Measurements from ENCODE around the gene PACRG. TPM values are rescaled to one million over a fixed set of nuclear protein-coding genes. Genes with fewer than 3 reads are reported as not detected.

The PACRG gene
- total and polyA plus RNA-seq, 2 of the 4 experiments (the other 2 are of a cell fraction), result not detected

- Histone ChIP-seq H3K9me1 (ENCODE audit: insufficient read depth, low read length) (no peaks in the 10 kb centered on the region), H4K5ac (ENCODE audit: low read depth, low read length) (no peak overlapping the region), H3K79me1 (ENCODE audit: low read depth in 1 of 2, low read length in 2 of 2) (no peaks in the 10 kb centered on the region), H2BK15ac (ENCODE audit: low read depth, low read length) (no peak overlapping the region), H3K4me2 (ENCODE audit: low read depth, low read length) (no peak overlapping the region), H3K23ac (ENCODE audit: low read depth, low read length) (no peak overlapping the region), H4K8ac (ENCODE audit: low read depth in 2 of 2, low read length in 2 of 2) (no peak overlapping the region), H3K56ac (ENCODE audit: extremely low read depth, insufficient read depth, low read length) (no peak overlapping the region), H3K9ac (ENCODE audit: low read depth, low read length) (no peak overlapping the region), H3K4me3 (ENCODE audit: insufficient read depth, low read depth, low read length) (no peak overlapping the region), H4K20me1 (ENCODE audit: insufficient read depth, low read length) (no peaks in the 10 kb centered on the region), H2BK20ac (ENCODE audit: low read depth, low read length) (no peak overlapping the region), H3K4me1 (ENCODE audit: control insufficient read depth, insufficient read depth, low read length) (no peaks in the 10 kb centered on the region), H3K36me3 (ENCODE audit: control insufficient read depth, insufficient read depth, low read length) (no peaks in the 10 kb centered on the region), H2AK9ac (replicated peaks; ENCODE audit: low read depth, low read length, poor library complexity) (no peak overlapping the region), H2BK120ac (ENCODE audit: low read depth, low read length) (no peak overlapping the region), H3K4ac (ENCODE audit: low read depth, low read length) (no peak overlapping the region), H3K9me3 (ENCODE audit: control insufficient read depth, insufficient read depth, low read length) (peaks cover 4% of the 10 kb centered on the region), H3K18ac (ENCODE audit: low read depth, low read length) (no peak overlapping the region), H2AK5ac (ENCODE audit: low read depth, low read length) (no peak overlapping the region), H4K91ac (ENCODE audit: insufficient read depth, low read depth, low read length) (no peak overlapping the region), H3K27me3 (ENCODE audit: control insufficient read depth, insufficient read depth, low read length) (no peaks in the 10 kb centered on the region), H3K14ac (replicated peaks; ENCODE audit: low read depth, low read length) (no peak overlapping the region), H3K27ac (ENCODE audit: insufficient read depth, low read length) (no peak overlapping the region), H2AFZ (replicated peaks; ENCODE audit: low read length, poor library complexity) (no peak overlapping the region), H2BK5ac (ENCODE audit: low read depth, low read length, poor library complexity, severe bottlenecking) (no peak overlapping the region)
- dilution Hi-C loops (cut with HindIII; ENCODE audit: low sequenced_read_pairs, unreplicated experiment), result no loop called here
- DNase-seq, result no peak
- no peak for ATAC-seq (ENCODE audit: low read depth)
- ChIA-PET CTCF (no interaction called here), POLR2A (ENCODE audit: unreplicated experiment) (no interaction called here)
- WGBS, 2 experiments (ENCODE audit: extremely low coverage in 2 of 2, insufficient read length in 1 of 2), result no CpG with 5 or more reads among the region's 2 CpGs
- in situ Hi-C loops (cut with MboI; ENCODE audit: low sequenced_read_pairs), result no loop called here
- intact Hi-C loops (cut with micrococcal nuclease), result no loop called here
- BruUV-seq (replicated peaks), result no TSS peak
- TF ChIP-seq MAZ (IDR thresholded peaks at IDR 0.05; ENCODE audit: borderline replicate concordance, low read depth, low read length) (no peak), MAFK (IDR thresholded peaks at IDR 0.05; ENCODE audit: low read depth, low read length) (peak; percentile 95)
Measured at GRCh38 chr6:163310973-163311383, 583.2 kb downstream of the PACRG start.
